GM18519 (cell line): ENCODE results near the gene IL22RA1.

Experiments used
- ATAC-seq: cut with Tn5 transposase; IDR thresholded peaks from one replicate; pipeline ENCODE4 v1.9.1; 2021; ENCODE audit warnings: mild to moderate bottlenecking, moderate library complexity; ENCODE audit not compliant: unreplicated experiment, low FRiP score

IL22RA1 gene

DNA sequence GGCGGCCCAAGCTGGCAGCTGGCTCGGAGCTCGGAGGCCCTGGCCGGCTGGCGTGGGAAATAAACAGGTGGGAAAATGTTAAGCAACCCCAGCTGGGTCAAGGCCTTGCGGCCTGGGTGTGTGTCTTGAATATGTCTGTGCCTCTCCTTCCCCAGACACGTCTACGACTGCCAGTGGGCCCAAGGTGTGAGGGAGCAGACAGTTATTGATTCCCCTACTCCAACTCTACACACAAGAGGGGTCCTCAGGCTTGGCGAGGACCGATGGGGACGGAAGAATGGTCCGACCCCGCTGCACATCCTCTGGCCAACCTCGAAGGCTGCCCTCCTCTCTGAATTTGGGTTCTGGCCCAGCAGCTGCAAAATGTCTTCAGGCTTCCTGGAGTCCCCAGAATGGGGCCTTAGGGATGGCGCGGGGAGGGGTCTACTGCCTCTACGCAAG lies 2.2 kb downstream of the IL22RA1 start:
- no peak for ATAC-seq

DNA sequence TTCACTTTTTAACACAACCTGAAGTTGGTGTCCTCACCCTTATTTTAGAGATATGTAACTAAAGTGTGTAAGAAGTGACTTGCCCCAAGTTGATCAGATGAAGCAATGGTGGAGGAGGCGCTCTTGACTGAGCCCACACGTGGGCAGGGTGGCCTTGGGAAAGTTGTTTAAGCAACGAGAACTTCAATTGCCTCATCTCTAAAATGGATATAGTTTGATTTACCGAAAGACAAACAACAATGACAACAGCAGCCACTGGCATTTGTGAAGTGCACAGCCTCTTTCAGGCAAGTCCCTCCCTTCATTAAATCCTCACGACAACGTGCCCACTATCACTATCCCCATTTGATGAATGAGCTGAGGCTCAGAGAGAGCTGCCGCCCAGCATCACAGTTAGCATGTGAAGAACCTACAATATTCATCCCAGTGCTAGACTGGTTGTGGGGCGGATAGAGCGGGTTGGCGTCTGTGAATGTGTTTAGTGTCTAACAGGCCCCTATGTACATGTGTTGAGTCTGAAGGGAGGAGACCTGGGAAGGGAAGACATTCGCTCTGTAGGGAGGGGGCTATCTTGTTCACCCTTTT lies 3.0 kb downstream of the IL22RA1 start:
- no peak for ATAC-seq

- ATAC-seq: no peak
Observed at GRCh38 chr1:24139222-24139489, 3.8 kb downstream of the IL22RA1 start.

DNA sequence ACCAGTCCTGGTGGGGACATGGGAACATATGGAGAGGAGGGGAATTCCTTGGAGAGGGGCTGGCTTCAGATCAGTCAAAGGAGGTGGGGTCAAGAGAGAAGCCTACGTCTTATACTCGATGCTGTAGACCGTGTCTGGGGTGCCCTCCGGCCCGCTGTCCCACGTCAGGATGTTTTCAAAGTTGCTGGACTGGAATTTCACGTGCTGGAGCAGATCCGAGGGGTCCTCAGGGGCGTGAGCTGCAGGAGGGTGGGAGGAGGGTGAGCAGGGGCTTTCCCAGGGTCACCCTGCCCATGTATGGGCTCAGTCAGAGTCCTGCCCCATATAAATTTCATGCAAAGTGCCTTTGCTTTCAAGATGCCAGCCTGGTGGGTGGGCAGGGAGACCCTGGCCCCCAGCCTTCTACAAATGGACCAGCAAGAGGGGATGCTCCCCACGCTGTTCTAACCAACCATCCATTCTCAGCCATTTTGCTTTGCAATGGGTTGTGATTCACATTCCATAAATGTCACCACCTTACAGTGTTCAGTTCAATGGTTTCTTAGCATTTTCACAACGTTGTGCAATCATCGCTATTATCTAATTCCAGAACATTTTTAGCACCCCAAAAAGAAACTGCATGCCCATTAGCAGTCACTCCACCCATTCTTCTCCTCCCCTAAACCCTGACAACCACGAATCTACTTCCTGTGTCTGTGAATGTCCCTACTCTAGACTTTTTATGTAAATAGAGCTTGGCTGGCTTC lies 4.3 kb downstream of the IL22RA1 start:
- no peak for ATAC-seq

GRCh38 chr1:24136956-24137539 lies 5.9 kb downstream of the IL22RA1 start:
- no peak for ATAC-seq

DNA sequence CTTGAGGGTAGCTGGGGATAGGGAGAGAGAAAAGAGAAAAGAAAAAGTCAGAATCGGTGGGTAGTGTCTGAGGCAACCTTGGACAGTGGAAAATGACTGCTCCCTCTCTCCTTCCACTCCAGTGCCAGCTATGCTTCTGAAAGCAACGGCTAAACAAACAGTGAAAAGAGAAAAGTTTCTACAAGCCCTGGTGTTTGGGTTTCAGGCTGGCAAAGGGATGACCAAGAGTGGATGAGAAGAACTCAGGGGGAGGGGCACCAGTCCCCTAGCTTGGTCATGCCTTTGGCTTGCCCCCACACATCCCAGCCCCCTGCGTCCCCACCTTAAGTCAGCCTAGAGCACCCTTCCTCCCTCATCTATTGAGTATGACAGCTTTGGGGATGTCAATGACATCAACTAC lies 8.6 kb downstream of the IL22RA1 start:
- no peak for ATAC-seq

DNA sequence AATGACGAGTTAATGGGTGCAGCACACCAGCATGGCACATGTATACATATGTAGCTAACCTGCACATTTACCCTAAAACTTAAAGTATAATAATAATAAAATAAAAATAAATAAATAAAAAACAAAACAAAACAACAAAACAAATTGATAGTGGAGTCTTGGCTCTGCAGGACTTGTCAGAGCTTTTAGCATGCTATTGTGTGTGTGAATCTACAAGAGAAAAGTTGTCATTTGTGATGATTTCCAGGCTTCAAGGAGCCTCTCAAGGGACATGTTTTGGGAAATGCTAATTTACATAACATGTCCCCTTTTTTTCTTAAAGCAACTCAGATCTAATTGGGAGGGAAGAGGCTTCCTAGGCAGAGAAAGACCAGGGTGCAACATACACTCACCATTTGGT lies 9.1 kb downstream of the IL22RA1 start:
- ATAC-seq: no peak

DNA sequence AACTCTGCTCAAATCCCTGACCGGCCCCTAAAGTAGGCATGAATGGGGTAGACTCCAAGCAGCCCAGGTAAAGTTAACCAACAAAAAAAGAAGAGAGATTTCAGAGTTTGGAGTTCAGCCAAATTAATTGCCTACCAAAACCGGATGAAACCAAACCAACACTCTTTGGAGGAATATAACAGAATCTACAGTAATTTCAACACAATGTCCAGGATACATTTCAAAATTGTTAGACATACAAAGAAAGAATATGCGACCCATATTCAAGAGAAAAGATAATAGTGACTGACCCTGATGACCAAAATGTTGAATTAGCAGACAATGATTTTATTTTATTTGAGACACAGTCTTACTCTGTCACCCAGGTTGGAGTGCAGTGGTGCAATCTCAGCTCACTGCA lies 12.6 kb downstream of the IL22RA1 start:
- ATAC-seq: no peak

DNA sequence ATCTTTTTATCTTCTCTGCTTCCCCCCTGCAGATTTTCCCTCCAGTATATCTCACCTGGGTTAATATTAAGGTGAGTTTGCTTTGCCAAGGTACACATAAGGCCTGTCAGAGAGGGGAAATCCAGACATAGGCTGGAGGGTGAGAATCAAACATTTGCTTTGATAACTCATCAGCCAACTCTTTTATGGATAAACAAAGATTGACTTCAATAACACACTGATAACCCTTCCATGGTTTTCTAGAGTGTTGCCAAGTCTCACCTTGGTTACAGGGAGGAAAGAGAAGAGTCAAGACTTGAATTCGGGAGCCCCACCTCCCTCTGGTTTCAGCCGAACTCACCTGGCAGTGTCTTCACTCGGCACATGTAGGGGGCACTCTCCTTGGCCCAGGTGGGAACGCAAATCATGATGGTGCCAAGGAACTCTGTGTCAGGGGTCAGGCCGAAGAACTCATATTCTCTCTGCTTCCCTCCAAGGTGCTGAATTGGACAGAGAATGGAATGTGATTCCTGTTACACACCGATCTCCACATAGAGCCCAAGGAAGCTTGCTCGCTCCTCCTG lies 15.1 kb downstream of the IL22RA1 start:
- ATAC-seq: no peak

DNA sequence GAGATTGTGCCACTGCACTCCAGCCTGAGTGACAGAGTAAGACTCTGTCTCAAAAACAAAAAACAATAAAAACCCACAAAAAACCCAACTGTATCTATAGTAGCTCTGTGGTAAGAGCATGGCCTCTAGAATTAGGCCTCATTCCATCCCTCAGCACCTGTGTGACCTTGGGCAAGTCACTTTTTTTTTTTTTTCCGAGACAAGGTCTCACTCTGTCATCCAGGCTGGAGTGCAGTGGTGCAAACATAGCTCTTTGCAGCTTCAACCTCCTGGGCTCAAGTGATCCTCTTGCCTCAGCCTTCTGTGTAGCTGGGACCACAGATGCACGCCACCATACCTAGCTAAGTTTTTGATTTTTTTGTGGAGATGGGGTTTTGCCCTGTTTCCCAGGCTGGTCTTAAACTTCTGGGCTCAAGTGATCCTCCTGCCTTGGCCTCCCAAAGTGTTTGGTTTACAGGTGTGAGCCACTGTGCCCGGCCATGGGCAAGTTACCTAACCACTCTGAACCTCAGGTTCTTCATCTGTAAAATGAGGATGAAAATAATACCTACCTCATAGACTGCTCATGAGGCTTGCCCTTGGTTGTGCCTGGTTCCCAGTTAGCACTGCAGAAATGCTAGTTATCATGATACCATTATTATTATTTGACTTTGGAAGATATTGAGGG lies 15.7 kb downstream of the IL22RA1 start:
- ATAC-seq: no peak

- no peak for ATAC-seq
Observed at GRCh38 chr1:24126672-24127023, 16.3 kb downstream of the IL22RA1 start.

DNA sequence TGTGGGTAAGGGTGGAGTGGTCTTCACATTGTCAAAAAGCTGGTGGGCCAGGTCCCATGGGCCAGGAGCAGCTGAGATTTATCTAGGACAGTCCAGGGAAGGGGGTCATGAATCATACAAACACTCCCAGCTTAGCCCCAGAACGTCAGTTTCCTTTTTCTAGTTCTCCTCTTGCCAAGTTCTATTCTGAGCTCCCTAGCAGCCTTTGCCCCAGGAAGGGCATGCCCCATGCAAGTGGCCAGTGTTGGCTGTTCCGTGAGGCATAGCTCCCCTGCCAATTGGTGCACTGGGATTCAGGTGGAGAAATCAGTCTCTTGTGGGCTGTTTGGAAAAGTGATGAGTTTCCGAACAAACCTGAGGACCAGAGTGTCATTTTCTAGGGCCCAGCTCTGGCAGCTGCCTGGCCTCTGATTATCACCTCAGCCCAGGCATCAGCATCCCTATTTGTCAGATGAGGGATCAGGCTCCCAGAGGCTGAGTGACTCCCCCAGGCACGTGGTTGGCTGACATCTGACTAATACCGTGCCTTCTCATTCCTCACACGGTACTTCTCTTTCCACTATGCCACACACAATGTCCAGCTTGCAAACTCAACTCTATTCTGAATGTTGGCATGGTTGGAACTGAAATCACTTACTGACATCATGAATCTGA lies 16.8 kb downstream of the IL22RA1 start:
- ATAC-seq: no peak

DNA sequence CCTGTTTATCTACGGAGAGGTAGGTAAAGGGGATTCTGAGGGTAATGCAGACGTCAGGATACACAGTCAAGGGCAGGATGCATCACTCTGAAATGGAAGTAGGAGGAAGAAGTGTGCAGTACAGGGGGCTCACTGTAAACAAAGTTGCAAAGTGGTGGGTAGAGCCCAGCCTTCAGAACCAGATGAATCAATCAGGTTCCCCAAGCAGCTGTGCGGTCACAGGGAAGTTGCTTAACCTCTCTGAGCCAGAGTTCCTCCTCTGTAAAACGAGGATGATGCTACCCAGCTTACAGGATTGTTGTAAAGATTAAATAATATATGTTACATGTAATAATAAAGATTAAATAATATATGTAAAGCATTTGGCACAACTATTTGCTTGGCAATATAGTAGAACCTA lies 17.5 kb downstream of the IL22RA1 start:
- ATAC-seq: no peak

DNA sequence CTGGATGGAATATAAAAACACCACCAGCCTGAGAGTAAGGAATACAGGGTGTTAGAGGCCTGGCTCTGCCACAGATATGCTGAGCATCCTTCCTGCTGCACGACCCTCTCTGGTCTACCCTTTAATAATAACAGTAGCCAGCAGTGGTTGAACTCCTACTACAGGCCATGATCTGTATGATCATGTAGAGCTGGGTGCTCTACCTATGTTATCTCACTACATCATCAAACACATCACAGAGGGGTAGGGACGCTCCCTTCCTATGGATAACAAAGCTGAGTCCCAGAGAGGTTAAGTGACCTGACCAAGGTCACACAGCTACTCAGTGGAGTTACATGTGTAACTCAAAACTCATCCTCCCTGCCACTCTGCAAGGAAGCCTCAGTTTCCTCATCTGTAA lies 18.0 kb downstream of the IL22RA1 start:
- ATAC-seq: no peak

DNA sequence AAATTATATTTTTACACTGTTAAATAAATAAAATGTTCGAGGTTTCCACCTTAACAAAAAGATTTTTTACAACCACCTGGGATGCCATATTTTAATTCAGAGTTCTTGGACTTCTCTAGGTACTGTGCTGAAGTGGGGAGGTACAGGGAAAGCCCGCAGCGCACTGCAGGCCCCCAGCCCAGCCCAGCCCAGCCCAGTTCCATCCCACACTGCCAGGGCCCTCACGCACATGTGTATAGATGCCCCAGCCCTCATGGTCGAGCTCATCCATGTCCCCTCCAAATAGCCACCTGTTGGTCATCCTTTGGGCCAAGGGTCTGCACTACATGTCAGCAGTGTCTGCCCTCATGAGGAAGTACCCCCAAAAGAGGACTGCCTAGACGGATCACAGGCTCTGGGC lies 19.3 kb downstream of the IL22RA1 start:
- no peak for ATAC-seq

- ATAC-seq: no peak
Observed at GRCh38 chr1:24122776-24123175, 20.2 kb downstream of the IL22RA1 start.

- no peak for ATAC-seq
Observed at GRCh38 chr1:24121406-24121805, 21.5 kb downstream of the IL22RA1 start.

DNA sequence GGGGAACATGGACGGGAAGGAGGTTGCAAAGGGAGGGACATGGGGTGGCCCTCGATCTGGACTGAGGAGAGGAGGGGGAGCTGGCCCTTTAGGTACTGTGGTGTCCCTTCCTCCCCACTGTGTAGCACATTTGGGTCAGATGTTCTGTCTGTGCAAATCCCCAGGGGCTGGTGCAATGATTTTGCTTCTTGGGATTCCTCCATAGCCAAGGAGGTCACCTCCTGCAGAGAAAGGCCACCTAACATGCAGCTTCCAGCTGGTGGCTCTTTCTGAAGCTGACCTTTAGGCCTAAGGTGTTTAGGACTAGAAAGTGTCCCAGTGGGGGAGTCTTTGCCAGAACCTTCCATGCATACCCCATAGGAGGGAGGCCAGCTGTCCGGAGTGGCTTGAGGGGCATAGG lies 22.0 kb downstream of the IL22RA1 start:
- no peak for ATAC-seq

DNA sequence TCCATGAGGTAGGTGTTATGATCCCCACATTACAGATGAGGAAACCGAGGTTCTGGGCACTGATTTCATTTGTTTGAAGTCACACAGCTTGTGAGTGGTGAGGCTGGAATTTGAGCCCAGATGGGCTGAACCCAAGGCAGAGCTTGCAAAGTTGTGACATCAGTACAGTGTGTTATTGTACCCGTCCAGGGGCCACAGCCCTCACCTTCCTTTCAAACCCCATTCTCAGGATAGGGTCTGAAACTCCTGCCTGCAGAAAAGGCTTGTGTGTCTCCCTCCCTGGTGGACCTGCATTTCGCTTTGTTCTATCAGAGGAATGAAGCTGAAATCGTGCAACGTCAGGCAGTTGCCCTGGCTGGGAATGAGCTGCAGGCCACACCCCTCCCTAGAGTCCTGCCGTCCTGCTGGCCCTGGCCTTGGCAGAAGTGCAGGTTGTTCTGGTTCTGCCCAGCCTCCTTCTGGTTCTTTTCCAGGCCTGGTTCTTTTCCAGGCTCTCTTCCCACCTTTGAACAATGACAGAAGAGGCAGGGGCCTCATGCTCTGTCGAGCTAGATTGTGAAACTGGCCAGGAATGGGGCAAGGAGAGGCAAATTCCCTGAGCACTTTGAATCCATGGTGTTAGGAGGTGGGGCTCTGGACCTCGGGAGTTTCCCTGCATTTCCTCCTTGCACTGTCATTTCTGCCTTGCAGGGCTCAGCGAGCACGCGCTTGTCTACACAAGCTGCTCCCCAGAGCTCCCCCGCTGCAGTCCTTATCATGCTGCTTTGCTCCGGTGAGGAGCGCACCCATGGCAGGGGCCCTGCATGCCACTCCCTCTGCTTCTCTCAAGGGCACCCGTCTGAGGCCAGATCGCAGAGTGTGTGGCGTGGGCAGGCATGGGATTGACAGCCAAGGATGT lies 22.8 kb downstream of the IL22RA1 start:
- ATAC-seq: no peak

DNA sequence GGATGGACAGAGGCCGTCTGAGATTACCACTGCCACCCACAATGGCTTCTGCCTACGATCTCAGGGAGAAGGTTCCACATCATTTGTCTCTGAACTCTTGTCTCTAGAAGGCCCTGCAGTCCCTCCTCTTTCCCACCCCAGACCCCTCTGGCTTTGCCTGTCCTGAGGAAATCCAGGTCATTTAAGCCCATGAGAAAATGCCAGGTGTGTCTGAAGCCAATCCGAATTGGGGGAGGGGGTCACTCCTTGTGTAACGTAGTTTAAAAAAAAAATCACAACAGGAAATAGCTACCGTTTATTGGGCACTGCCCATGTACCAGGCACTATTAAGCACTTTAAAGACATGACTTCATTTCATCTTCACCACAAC lies 23.5 kb downstream of the IL22RA1 start:
- no peak for ATAC-seq
